GM21367 (cell line): ENCODE measurements around the gene KCNK10.

Source experiments
- ATAC-seq: cut with Tn5 transposase; IDR thresholded peaks from one replicate; pipeline ENCODE4 v1.9.1; 2021; ENCODE audit not compliant: unreplicated experiment

Gene KCNK10

GRCh38 chr14:88189417-88190191 is 133.5 kb downstream of the KCNK10 start:
- peak; percentile 90 for ATAC-seq

GRCh38 chr14:88188745-88189416 is 134.2 kb downstream of the KCNK10 start:
- ATAC-seq: no peak

GRCh38 chr14:88185843-88186242 is 137.2 kb downstream of the KCNK10 start:
- ATAC-seq: no peak

- no peak for ATAC-seq
These were observed 138.1 kb downstream of the KCNK10 start for GRCh38 chr14:88184956-88185355.

- no peak for ATAC-seq
These were observed 142.0 kb downstream of the KCNK10 start for GRCh38 chr14:88181072-88181471.

- ATAC-seq: no peak
These were observed 143.4 kb downstream of the KCNK10 start for GRCh38 chr14:88179716-88180115.

- ATAC-seq: no peak
These were observed 152.7 kb downstream of the KCNK10 start for GRCh38 chr14:88170333-88170732.

GRCh38 chr14:88168498-88169165 is 154.4 kb downstream of the KCNK10 start:
- peak; percentile 92 for ATAC-seq

- ATAC-seq: no peak
These were observed 155.0 kb downstream of the KCNK10 start for GRCh38 chr14:88168025-88168424.

- ATAC-seq: no peak
These were observed 156.5 kb downstream of the KCNK10 start for GRCh38 chr14:88166616-88167015.

GRCh38 chr14:88164906-88165534 is 158.0 kb downstream of the KCNK10 start:
- ATAC-seq: no peak

- no peak for ATAC-seq
These were observed 159.3 kb downstream of the KCNK10 start for GRCh38 chr14:88163731-88164255.

- no peak for ATAC-seq
These were observed 166.9 kb downstream of the KCNK10 start for GRCh38 chr14:88156127-88156526.

- no peak for ATAC-seq
These were observed 168.1 kb downstream of the KCNK10 start for GRCh38 chr14:88154926-88155325.

GRCh38 chr14:88154321-88154720 is 168.7 kb downstream of the KCNK10 start:
- no peak for ATAC-seq

- no peak for ATAC-seq
These were observed 176.0 kb downstream of the KCNK10 start for GRCh38 chr14:88146881-88147649.

GRCh38 chr14:88143810-88144209 is 179.3 kb downstream of the KCNK10 start:
- ATAC-seq: no peak

- ATAC-seq: no peak
These were observed 180.1 kb downstream of the KCNK10 start for GRCh38 chr14:88142997-88143396.

GRCh38 chr14:88140874-88141273 is 182.2 kb downstream of the KCNK10 start:
- ATAC-seq: no peak

GRCh38 chr14:88137327-88137726 is 185.7 kb downstream of the KCNK10 start:
- no peak for ATAC-seq
